ENCODE measurements around the gene NAT16. TPM values are rescaled to one million over a fixed set of nuclear protein-coding genes. Genes with fewer than 3 reads are reported as not detected.

Gene NAT16
- total and polyA plus RNA-seq, 2 of the 8 experiments (the other 6 are each of a cell fraction or from before 2014, with no cell fraction given): 0.26 to 0.84 TPM

GRCh38 chr7:101126651-101127459, 53.2 kb downstream of the NAT16 start, which contains the start of gene SERPINE1:
TSS of gene SERPINE1 (plus strand) at chr7:101127104. CDS start at chr7:101128394, 1,290 bp downstream.
- H3K79me2 ChIP-seq (ENCODE audit: control insufficient read depth in 1 of 2, insufficient read depth in 2 of 2, low read length in 2 of 2): no peaks in the 10 kb centered on the region
- H2BK20ac ChIP-seq (ENCODE audit: low read length): peak within 1 kb of the TSS; percentile 88
- H3K36me3 ChIP-seq (ENCODE audit: control insufficient read depth in 2 of 4, insufficient read depth in 4 of 4, low read length in 3 of 4): no peaks in the 10 kb centered on the region
- H3K56ac ChIP-seq (replicated peaks; ENCODE audit: insufficient read length, low read depth, low read length): no peak within 1 kb of the TSS
- peak in 1 of 2 experiments; percentile 73 for DNase-seq (ENCODE audit: low read depth in 1 of 2, low spot score in 2 of 2)
- peak within 1 kb of the TSS in 3 of 4 experiments; percentile 9 to 34 (median 29); a peak in 3 of 8 replicates for H3K4me3 ChIP-seq (ENCODE audit: extremely low read depth in 1 of 4, insufficient read depth in 2 of 4, low read depth in 3 of 4, low read length in 4 of 4)
- peak within 1 kb of the TSS; percentile 90 for H2BK15ac ChIP-seq (ENCODE audit: low read length)
- H3K4me2 ChIP-seq (ENCODE audit: insufficient read depth in 1 of 2, low read depth in 2 of 2, low read length in 2 of 2): peak within 1 kb of the TSS; percentile 57 to 70
- no peak within 1 kb of the TSS for H3K9ac ChIP-seq (replicated peaks in 1 of 4; ENCODE audit: extremely low read depth in 1 of 4, low read depth in 3 of 4, low read length in 3 of 4)
- peaks cover 11 to 19% (median 12%) of the 10 kb centered on the region in 4 experiments for H3K4me1 ChIP-seq (replicated peaks in 1 of 4; ENCODE audit: control insufficient read depth in 3 of 4, insufficient read depth in 4 of 4, low read length in 3 of 4)
- H4K8ac ChIP-seq (ENCODE audit: extremely low read depth, insufficient read depth, low read length): 0 out of 2 replicates have a peak within 1 kb of the TSS, but pooled peaks have one; percentile 19
- H3K79me1 ChIP-seq (ENCODE audit: low read depth, low read length): no peaks in the 10 kb centered on the region
- H3K14ac ChIP-seq (ENCODE audit: insufficient read length): no peak within 1 kb of the TSS
- H3K9me3 ChIP-seq (ENCODE audit: insufficient read depth in 2 of 2, low read depth in 1 of 2, low read length in 1 of 2): peaks cover 0 to 4% of the 10 kb centered on the region in 2 experiments; a peak in 1 of 4 replicates
- ChIA-PET POLR2A (ENCODE audit: partially characterized antibody) (interaction anchor here (0.6 to 3.2 kb wide), 10 partner anchors 10 to 237 kb away, joined by 3 to 15 read pairs (median 3); no protein-coding TSS in a partner anchor), CTCF (ENCODE audit: partially characterized antibody) (interaction anchor here (0.6 to 8.3 kb wide), 17 partner anchors 10 to 151 kb away, joined by 3 to 80 read pairs (median 5); no protein-coding TSS in a partner anchor)
- FAIRE-seq: no peak
- H2BK120ac ChIP-seq (replicated peaks; ENCODE audit: low read depth, low read length): peak within 1 kb of the TSS; percentile 18
- peak within 1 kb of the TSS; percentile 97 for H2BK12ac ChIP-seq (ENCODE audit: low read depth, low read length)
- H2BK5ac ChIP-seq (ENCODE audit: low read depth, low read length): peak within 1 kb of the TSS; percentile 92; the same call in 1 of the 2 replicates
- H4K91ac ChIP-seq (replicated peaks; ENCODE audit: insufficient read length, low read length): peak within 1 kb of the TSS; percentile 67
- peak within 1 kb of the TSS; percentile 36 for H3K4ac ChIP-seq (replicated peaks; ENCODE audit: insufficient read length, low read depth, low read length)
- no peaks in the 10 kb centered on the region; the same call in 1 of the 2 replicates for H3K23me2 ChIP-seq (ENCODE audit: low read depth, low read length)
- H3K23ac ChIP-seq (ENCODE audit: insufficient read length): no peak within 1 kb of the TSS
- H2AFZ ChIP-seq (ENCODE audit: low read length): peak within 1 kb of the TSS; percentile 59; the same call in 1 of the 2 replicates
- WGBS, 2 experiments (ENCODE audit: extremely low coverage in 1 of 2, insufficient coverage in 1 of 2, insufficient read length in 1 of 2, insufficient replicate concordance in 2 of 2, low coverage in 1 of 2, low lambda C conversion rate in 2 of 2, missing lambda C conversion rate in 1 of 2): 32% methylated on average over 20 of the region's 22 CpGs; no CpG with 5 or more reads in 1 of the 2 experiments
- H3K18ac ChIP-seq (ENCODE audit: extremely low read depth, low read length): peak within 1 kb of the TSS; percentile 79
- H3K27ac ChIP-seq (ENCODE audit: low read depth, low read length): no peak within 1 kb of the TSS
- H3K27me3 ChIP-seq (replicated peaks in 1 of 4; ENCODE audit: control insufficient read depth in 3 of 4, extremely low read depth in 1 of 4, insufficient read depth in 3 of 4, low read length in 3 of 4): no peaks in the 10 kb centered on the region; a peak in 1 of 7 replicates
- no peak within 1 kb of the TSS for H2AK5ac ChIP-seq (ENCODE audit: low read depth, low read length)
- H4K20me1 ChIP-seq (replicated peaks in 1 of 2; ENCODE audit: control insufficient read depth in 1 of 2, insufficient read depth in 2 of 2, low read length in 2 of 2): no peaks in the 10 kb centered on the region
- peak within 1 kb of the TSS; percentile 25 for H4K5ac ChIP-seq (ENCODE audit: insufficient read length, low read depth, low read length)
- 0 out of 2 replicates have a peak, but pooled peaks have one; percentile 8 for TF ChIP-seq YY1 (IDR thresholded peaks at IDR 0.05; ENCODE audit: low read depth, low read length)
- TF ChIP-seq SIN3A (conservative IDR thresholded peaks at IDR 0.05 in 1 of 2, IDR thresholded peaks at IDR 0.05 in 1 of 2; ENCODE audit: low read depth in 1 of 2, low read length in 2 of 2): peak in 1 of 2 experiments; percentile 74; a peak in 1 of 4 replicates
- TF ChIP-seq SP4 (IDR thresholded peaks at IDR 0.05; ENCODE audit: low read length): no peak
- no peak for TF ChIP-seq MAX (IDR thresholded peaks at IDR 0.05)
- no peak for TF ChIP-seq TAF7 (optimal IDR thresholded peaks at IDR 0.05; ENCODE audit: borderline replicate concordance, low read depth, low read length)
- TF ChIP-seq ASH2L (IDR thresholded peaks at IDR 0.05; ENCODE audit: low read length): peak; percentile 27
- peak; percentile 6 to 39 (median 16); a peak in 3 of 4 replicates for TF ChIP-seq CTCF (IDR thresholded peaks at IDR 0.05; ENCODE audit: control extremely low read depth in 1 of 3, insufficient read depth in 1 of 3, low read depth in 1 of 3, low read length in 3 of 3)
- no peak for TF ChIP-seq TCF12 (IDR thresholded peaks at IDR 0.05; ENCODE audit: low read depth, low read length)

All from H1 (cell line).